ENCODE measurements around the gene NSG2.
"Not testable (repeated sequence)": the region's sequence is repeated elsewhere in the genome, so short reads cannot be mapped to it uniquely, and the experiment has no call there.

The NSG2 gene

GRCh38 chr5:174063082-174063756 is 17.7 kb downstream of the NSG2 start:
- no peak for DNase-seq

- DNase-seq: no peak
These were observed 18.7 kb downstream of the NSG2 start for GRCh38 chr5:174064171-174064570.

GRCh38 chr5:174065528-174066197 is 20.2 kb downstream of the NSG2 start:
- DNase-seq: no peak

- DNase-seq: no peak
These were observed 22.0 kb downstream of the NSG2 start for GRCh38 chr5:174067499-174067898.

GRCh38 chr5:174071484-174071883 is 26.0 kb downstream of the NSG2 start:
- DNase-seq: no peak

- DNase-seq: no peak
These were observed 27.7 kb downstream of the NSG2 start for GRCh38 chr5:174073122-174073660.

- no peak for DNase-seq
These were observed 28.9 kb downstream of the NSG2 start for GRCh38 chr5:174074369-174074768.

GRCh38 chr5:174078416-174078815 is 32.9 kb downstream of the NSG2 start:
- no peak for DNase-seq

- no peak for DNase-seq
These were observed 36.8 kb downstream of the NSG2 start for GRCh38 chr5:174082286-174082685.

GRCh38 chr5:174083056-174083827 is 37.7 kb downstream of the NSG2 start:
- no peak for DNase-seq

- DNase-seq: no peak
These were observed 39.2 kb downstream of the NSG2 start for GRCh38 chr5:174084691-174085154.

GRCh38 chr5:174086751-174087150 is 41.2 kb downstream of the NSG2 start:
- no peak for DNase-seq

- DNase-seq: no peak
These were observed 42.3 kb downstream of the NSG2 start for GRCh38 chr5:174087783-174088182.

GRCh38 chr5:174090129-174090528 is 44.6 kb downstream of the NSG2 start:
- no peak for DNase-seq

- no peak for DNase-seq
These were observed 47.6 kb downstream of the NSG2 start for GRCh38 chr5:174093123-174093522.

GRCh38 chr5:174094857-174095606 is 49.5 kb downstream of the NSG2 start:
- no peak for DNase-seq

GRCh38 chr5:174096619-174097018 is 51.1 kb downstream of the NSG2 start:
- DNase-seq: no peak

GRCh38 chr5:174097486-174098185 is 52.1 kb downstream of the NSG2 start:
- DNase-seq: no peak

- no peak for DNase-seq
These were observed 53.2 kb downstream of the NSG2 start for GRCh38 chr5:174098694-174099093.

GRCh38 chr5:174100490-174100889 is 55.0 kb downstream of the NSG2 start:
- no peak for DNase-seq

- DNase-seq: no peak
These were observed 55.8 kb downstream of the NSG2 start for GRCh38 chr5:174101195-174101730.

GRCh38 chr5:174102574-174102973 is 57.1 kb downstream of the NSG2 start:
- DNase-seq: not testable (repeated sequence)
